Glomerular visceral epithelial cell (primary cell): ENCODE measurements around the gene KRTAP10-10.
"Not testable (repeated sequence)": the region's sequence is repeated elsewhere in the genome, so short reads cannot be mapped to it uniquely, and the experiment has no call there.

Experiments
- DNase-seq: peaks from one replicate; pipeline ENCODE4 v3.0.0-alpha.2; 2016; ENCODE audit errors: extremely low spot score

KRTAP10-10 gene

GRCh38 chr21:44681861-44682579, 44.9 kb downstream of the KRTAP10-10 start, which contains the start of gene KRTAP12-1:
Gene KRTAP12-1 (minus strand): TSS chr21:44682163. CDS start chr21:44682123, 40 bp downstream.
- DNase-seq, result no peak

- no peak for DNase-seq
Observed at GRCh38 chr21:44682580-44683151, 45.5 kb downstream of the KRTAP10-10 start.

GRCh38 chr21:44684077-44684476, 46.9 kb downstream of the KRTAP10-10 start:
- DNase-seq, result no peak

- no peak for DNase-seq
Observed at GRCh38 chr21:44684483-44684882, 47.3 kb downstream of the KRTAP10-10 start.

GRCh38 chr21:44685050-44685449, 47.9 kb downstream of the KRTAP10-10 start:
- DNase-seq, result not testable (repeated sequence)

- DNase-seq, result no peak
Observed at GRCh38 chr21:44686000-44686781, 49.0 kb downstream of the KRTAP10-10 start.

- DNase-seq, result no peak
Observed at GRCh38 chr21:44686843-44687561, 49.8 kb downstream of the KRTAP10-10 start.

GRCh38 chr21:44687671-44688070, 50.5 kb downstream of the KRTAP10-10 start:
- no peak for DNase-seq
